CD4-positive, alpha-beta T cell (primary cell): ENCODE data around the gene RBMX2. TPM values are rescaled to one million over a fixed set of nuclear protein-coding genes. Genes with fewer than 3 reads are reported as not detected.
A peak's percentile ranks its signal among the peaks of the same experiment; 100 is the strongest.

Source experiments
- ATAC-seq: fragments of 200-7000 bp; cut with Tn5 transposase; one replicate; pipeline ENCODE4 v1.10.0; 2022; ENCODE audit warnings: mild to moderate bottlenecking; ENCODE audit not compliant: poor library complexity
- CTCF ChIA-PET: fragments of 350-600 bp; sonication (Branson Sonifier 250); formaldehyde crosslinking; loops from one replicate; lab custom pipeline; 2021; ENCODE audit warnings: antibody characterized with exemption, inconsistent platforms; lab: Charles Lee
- POLR2A ChIA-PET: fragments of 350-600 bp; sonication (Branson Sonifier 250); formaldehyde crosslinking; loops from one replicate; lab custom pipeline; 2021; ENCODE audit warnings: antibody characterized with exemption, inconsistent platforms; lab: Charles Lee
- DNase-seq, 14 experiments: peaks; one replicate each; pipeline ENCODE4 v3.0.0-alpha.2; 2013 to 2020; ENCODE audit warnings: mixed read lengths in 2 of 14
- H3K27ac ChIP-seq, 2 donors: one replicate each; pipeline versions ENCODE4 v1.5.1 to v1.7.0; 2013; ENCODE audit warnings: low read length in 2 of 2, low read depth in 1 of 2, mild to moderate bottlenecking in 1 of 2
- H3K27me3 ChIP-seq, 2 experiments: 1 replicate in 1 of 2; 2 replicates in 1 of 2; pipeline versions ENCODE4 v1.6.1 to v1.7.0; 2013; ENCODE audit warnings: low read length in 2 of 2, control low read depth in 1 of 2, mild to moderate bottlenecking in 1 of 2, moderate library complexity in 1 of 2; ENCODE audit not compliant: insufficient read depth in 2 of 2, control insufficient read depth in 1 of 2
- H3K36me3 ChIP-seq: one replicate; pipeline ENCODE4 v1.6.1; 2013; ENCODE audit warnings: low read length, control low read depth; ENCODE audit not compliant: insufficient read depth
- H3K4me1 ChIP-seq: one replicate; pipeline ENCODE4 v1.6.1; 2013; ENCODE audit warnings: low read length, control low read depth; ENCODE audit not compliant: insufficient read depth
- H3K4me3 ChIP-seq: one replicate; pipeline ENCODE4 v1.5.1; 2013; ENCODE audit warnings: mild to moderate bottlenecking, low read length, moderate library complexity
- H3K9me3 ChIP-seq, 2 experiments: 1 replicate in 1 of 2; 2 replicates in 1 of 2; pipeline versions ENCODE4 v1.6.1 to v1.7.0; 2013; ENCODE audit warnings: low read length in 2 of 2, mild to moderate bottlenecking in 2 of 2, control low read depth in 1 of 2, moderate library complexity in 1 of 2; ENCODE audit not compliant: control insufficient read depth in 1 of 2, insufficient read depth in 1 of 2
- H3K27ac Mint-ChIP-seq: one replicate; pipeline ENCODE4 v1.8.0; 2020; ENCODE audit warnings: mixed read lengths
- H3K27me3 Mint-ChIP-seq: one replicate; pipeline ENCODE4 v1.8.0; 2021; ENCODE audit warnings: mixed read lengths
- H3K36me3 Mint-ChIP-seq: one replicate; pipeline ENCODE4 v1.8.0; 2021; ENCODE audit warnings: low read depth, mixed read lengths
- H3K4me1 Mint-ChIP-seq: one replicate; pipeline ENCODE4 v1.8.0; 2021; ENCODE audit warnings: low read depth, mixed read lengths
- H3K4me3 Mint-ChIP-seq: one replicate; pipeline ENCODE4 v1.8.0; 2020; ENCODE audit warnings: mild to moderate bottlenecking, mixed read lengths
- H3K9me3 Mint-ChIP-seq: one replicate; pipeline ENCODE4 v1.8.0; 2020; ENCODE audit warnings: mixed read lengths
- intact Hi-C, 2 experiments: fragments of 100-400 bp; cut with DNase I in 1 of 2; cut with micrococcal nuclease in 1 of 2; formaldehyde crosslinking; loops; one replicate each; pipeline versions ENCODE4 v1.15.1 to v1.9.0; 2023 to 2025; cut with DNase I, micrococcal nuclease
- total RNA-seq, 174 experiments: library from RNA in 2 of 174; stranded (reverse) in 2 of 174; gene quantifications; one replicate each; pipeline ENCODE4 v1.2.3 and lab custom pipeline; 2021 to 2026
- TF ChIP-seq, protein P1 (sequence below): fragments of 200-600 bp; IDR thresholded peaks from one replicate; pipeline ENCODE4 v1.8.0; 2022; ENCODE audit warnings: antibody characterized with exemption, mild to moderate bottlenecking

The RBMX2 gene
- total RNA-seq, 2 experiments from 2014 or later, result 20.5 to 21.5 TPM

DNA sequence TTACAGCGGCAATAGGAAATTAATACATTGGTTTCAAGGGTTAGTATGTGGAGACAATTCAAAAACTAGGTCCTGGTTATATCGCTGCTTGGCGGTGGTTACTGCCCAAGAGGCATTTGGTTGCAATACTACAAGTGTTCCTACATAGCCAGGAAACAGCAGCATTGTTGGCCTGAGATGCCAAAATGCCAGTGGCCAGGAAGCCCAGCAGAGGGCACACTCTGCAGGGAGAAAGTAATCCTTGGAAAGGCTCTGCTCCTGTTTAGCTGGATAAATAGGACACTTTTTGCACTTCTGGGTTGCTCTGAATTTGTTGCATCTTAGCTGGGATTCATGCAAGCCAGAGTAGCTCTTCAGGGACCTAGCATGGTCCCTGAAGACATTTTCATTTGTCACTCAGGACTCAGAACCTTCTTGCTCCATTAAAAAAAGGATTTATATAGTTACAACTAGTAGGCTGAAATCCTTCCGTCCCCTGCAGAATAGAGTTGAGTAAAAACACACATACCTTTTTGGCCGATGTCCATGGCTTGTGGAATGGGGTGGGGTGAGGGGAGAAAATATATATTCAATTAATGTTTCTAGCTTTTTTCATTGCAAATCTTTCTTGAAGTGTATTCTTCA lies 8.2 kb upstream of the RBMX2 start:
- TF ChIP-seq, protein P1, sequence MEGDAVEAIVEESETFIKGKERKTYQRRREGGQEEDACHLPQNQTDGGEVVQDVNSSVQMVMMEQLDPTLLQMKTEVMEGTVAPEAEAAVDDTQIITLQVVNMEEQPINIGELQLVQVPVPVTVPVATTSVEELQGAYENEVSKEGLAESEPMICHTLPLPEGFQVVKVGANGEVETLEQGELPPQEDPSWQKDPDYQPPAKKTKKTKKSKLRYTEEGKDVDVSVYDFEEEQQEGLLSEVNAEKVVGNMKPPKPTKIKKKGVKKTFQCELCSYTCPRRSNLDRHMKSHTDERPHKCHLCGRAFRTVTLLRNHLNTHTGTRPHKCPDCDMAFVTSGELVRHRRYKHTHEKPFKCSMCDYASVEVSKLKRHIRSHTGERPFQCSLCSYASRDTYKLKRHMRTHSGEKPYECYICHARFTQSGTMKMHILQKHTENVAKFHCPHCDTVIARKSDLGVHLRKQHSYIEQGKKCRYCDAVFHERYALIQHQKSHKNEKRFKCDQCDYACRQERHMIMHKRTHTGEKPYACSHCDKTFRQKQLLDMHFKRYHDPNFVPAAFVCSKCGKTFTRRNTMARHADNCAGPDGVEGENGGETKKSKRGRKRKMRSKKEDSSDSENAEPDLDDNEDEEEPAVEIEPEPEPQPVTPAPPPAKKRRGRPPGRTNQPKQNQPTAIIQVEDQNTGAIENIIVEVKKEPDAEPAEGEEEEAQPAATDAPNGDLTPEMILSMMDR, result peak; percentile 12
- Histone ChIP-seq H3K27me3 (peaks cover 0 to 4% of the 10 kb centered on the region in 2 experiments), H3K9me3 (no peaks in the 10 kb centered on the region), H3K4me3 (no peak overlapping the region), H3K4me1 (no peaks in the 10 kb centered on the region), H3K36me3 (no peaks in the 10 kb centered on the region), H3K27ac (no peak overlapping the region)
- no peak for ATAC-seq
- Mint-ChIP-seq H3K27ac (no peak overlapping the region), H3K4me3 (no peak overlapping the region), H3K36me3 (no peaks in the 10 kb centered on the region), H3K4me1 (no peaks in the 10 kb centered on the region), H3K27me3 (peaks cover 22% of the 10 kb centered on the region), H3K9me3 (no peaks in the 10 kb centered on the region)
- ChIA-PET POLR2A (no interaction called here), CTCF (interaction anchor here (1.0 kb wide), 1 partner anchor 13 kb away, joined by 4 read pairs; no protein-coding TSS in a partner anchor)
- peak in 2 of 14 experiments; percentile 6 to 12 for DNase-seq
- intact Hi-C loops, result no loop called here

DNA sequence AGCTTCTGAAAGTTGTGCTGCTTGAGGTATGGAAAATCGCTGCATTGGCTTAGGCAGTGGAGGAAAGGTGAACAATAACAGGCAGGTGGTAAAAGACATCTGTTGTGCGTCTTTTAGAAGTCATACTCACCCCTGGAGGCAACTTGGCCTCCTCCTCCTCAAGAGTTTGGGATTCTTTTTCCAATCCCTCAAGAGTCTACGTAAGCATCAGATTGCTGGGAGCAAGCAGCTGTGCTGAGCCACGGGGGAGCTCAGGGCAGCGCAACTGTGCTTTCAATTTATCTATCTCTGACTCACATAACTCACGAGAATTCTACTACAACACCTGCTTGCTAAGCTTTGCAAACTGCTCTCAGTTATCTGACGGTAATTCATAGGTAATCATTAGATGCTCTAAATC lies 6.4 kb upstream of the RBMX2 start:
- no peaks in the 10 kb centered on the region for H3K9me3 Mint-ChIP-seq
- Histone ChIP-seq H3K36me3 (no peaks in the 10 kb centered on the region), H3K4me1 (no peaks in the 10 kb centered on the region), H3K27ac (no peak overlapping the region), H3K27me3 (peaks cover 0 to 4% of the 10 kb centered on the region in 2 experiments), H3K9me3 (no peaks in the 10 kb centered on the region), H3K4me3 (no peak overlapping the region)
- TF ChIP-seq, protein P1, result no peak
- H3K27ac Mint-ChIP-seq, result no peak overlapping the region
- intact Hi-C loops, result no loop called here
- POLR2A ChIA-PET, result no interaction called here
- no peaks in the 10 kb centered on the region for H3K36me3 Mint-ChIP-seq
- ATAC-seq (no peak), DNase-seq (no peak)
- no peak overlapping the region for H3K4me3 Mint-ChIP-seq
- CTCF ChIA-PET, result no interaction called here
- peaks cover 22% of the 10 kb centered on the region for H3K27me3 Mint-ChIP-seq
- no peaks in the 10 kb centered on the region for H3K4me1 Mint-ChIP-seq

DNA sequence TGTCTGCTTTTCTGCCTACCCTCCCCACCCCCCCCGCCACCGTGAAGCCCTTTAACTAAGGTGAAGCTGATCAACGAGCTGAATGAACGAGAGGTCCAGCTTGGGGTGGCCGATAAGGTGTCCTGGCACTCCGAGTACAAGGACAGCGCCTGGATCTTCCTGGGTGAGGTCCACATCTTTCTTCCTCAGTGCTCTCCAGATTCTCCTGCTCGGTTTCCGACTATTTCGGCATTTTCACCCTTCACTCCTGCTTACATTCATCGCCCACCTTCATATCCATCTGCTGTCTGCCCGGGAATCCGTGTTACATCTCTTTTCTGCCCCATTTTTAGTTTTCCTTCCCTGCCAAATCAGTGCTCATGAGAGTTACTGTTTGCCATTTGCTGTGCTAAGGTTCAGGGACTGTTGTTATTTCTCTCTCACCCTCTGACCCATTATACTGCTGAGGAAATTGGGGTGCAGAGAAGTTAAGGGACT lies 459 bp downstream of the RBMX2 start:
- peaks cover 28% of the 10 kb centered on the region for H3K4me1 Mint-ChIP-seq
- Histone ChIP-seq H3K9me3 (no peaks in the 10 kb centered on the region), H3K4me3 (peak overlapping the region; percentile 84), H3K27me3 (no peaks in the 10 kb centered on the region), H3K27ac (peak overlapping the region in 1 of 2 donors; percentile 74), H3K36me3 (peaks cover 6% of the 10 kb centered on the region), H3K4me1 (peaks cover 14% of the 10 kb centered on the region)
- ATAC-seq, result peak; percentile 9
- no peaks in the 10 kb centered on the region for H3K9me3 Mint-ChIP-seq
- H3K27me3 Mint-ChIP-seq, result peaks cover 2% of the 10 kb centered on the region
- TF ChIP-seq, protein P1, result no peak
- H3K4me3 Mint-ChIP-seq, result peak overlapping the region; percentile 91
- POLR2A ChIA-PET, result no interaction called here
- peak in 2 of 14 experiments; percentile 3 to 4 for DNase-seq
- intact Hi-C loops, result loop anchor here in 1 of 2 experiments (5.0 kb wide), 1 partner anchor 500 kb away; the partner anchor contains the start of gene ENOX2
- CTCF ChIA-PET, result no interaction called here
- peak overlapping the region; percentile 88 for H3K27ac Mint-ChIP-seq
- peaks cover 31% of the 10 kb centered on the region for H3K36me3 Mint-ChIP-seq
